Glomerular endothelial cell (primary cell): ENCODE data around the gene TMEM255A. TPM values are rescaled to one million over a fixed set of nuclear protein-coding genes. Genes with fewer than 3 reads are reported as not detected.
"Not testable (repeated sequence)": the region's sequence is repeated elsewhere in the genome, so short reads cannot be mapped to it uniquely, and the experiment has no call there.

ENCODE experiments used
- DNase-seq: peaks from one replicate; pipeline ENCODE4 v3.0.0-alpha.2; 2011; ENCODE audit warnings: low read depth, low spot score; ENCODE audit errors: extremely low read depth
- total RNA-seq: library from RNA; depleted of rRNA; stranded (reverse); fragments of >200 nt; gene quantifications from 2 replicates; pipeline ENCODE4 v1.2.3, GENCODE V29; 2015

Gene TMEM255A
- 0.05 TPM in 1 of 2 replicates, not detected in the other for total RNA-seq

DNA sequence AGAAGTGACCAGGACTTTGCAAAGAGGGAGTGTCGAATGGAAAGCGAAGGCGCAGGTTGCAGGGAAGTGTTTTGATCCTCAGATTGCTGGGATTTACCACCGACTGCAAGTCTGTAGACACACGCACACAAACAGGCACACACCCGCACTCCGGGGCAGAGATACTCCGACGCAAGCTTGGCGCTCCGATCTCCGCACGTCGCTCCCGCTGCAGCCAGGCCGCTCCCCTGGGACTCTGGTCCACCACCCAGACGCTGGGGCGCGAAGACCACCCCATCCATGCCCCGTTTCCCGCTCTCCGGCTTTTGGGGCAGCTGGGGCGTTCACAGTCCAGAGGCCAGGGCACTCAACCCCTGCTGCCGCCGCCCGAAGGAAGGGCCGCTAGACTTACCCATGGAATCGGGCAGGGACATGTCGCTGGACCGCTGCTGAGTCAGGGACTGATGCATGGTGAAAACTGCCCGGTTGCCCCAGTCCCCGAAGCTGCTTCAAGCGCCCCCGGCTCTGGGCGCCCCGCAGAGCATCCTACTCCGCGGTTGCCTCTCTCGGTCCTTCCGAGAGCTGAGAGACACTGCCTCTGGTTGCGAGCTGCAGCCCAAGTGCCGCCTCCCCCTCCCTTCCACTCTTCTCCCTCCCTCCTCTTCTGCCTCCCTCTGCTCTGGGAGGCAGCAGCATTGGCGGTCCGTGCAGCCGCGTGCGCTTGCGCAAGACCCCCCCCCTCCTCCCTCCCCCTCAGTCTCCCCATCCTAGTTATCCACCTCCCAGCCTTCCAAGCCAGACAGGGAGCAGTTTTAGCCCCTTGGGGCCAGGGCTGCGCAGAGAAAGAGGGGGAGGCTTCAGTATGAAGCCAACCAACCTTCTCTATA, at the start of gene TMEM255A:
TMEM255A (minus strand) TSS at position 601 of the 866 bp plus-strand sequence; CDS start at position 449, 152 bp downstream.
- DNase-seq = no peak

- DNase-seq = no peak
Observed at GRCh38 chrX:120358737-120359456, 47.6 kb upstream of the TMEM255A start.

- no peak for DNase-seq
Observed at GRCh38 chrX:120357186-120357585, 45.9 kb upstream of the TMEM255A start.

- DNase-seq = no peak
Observed at GRCh38 chrX:120356084-120356483, 44.8 kb upstream of the TMEM255A start.

DNA sequence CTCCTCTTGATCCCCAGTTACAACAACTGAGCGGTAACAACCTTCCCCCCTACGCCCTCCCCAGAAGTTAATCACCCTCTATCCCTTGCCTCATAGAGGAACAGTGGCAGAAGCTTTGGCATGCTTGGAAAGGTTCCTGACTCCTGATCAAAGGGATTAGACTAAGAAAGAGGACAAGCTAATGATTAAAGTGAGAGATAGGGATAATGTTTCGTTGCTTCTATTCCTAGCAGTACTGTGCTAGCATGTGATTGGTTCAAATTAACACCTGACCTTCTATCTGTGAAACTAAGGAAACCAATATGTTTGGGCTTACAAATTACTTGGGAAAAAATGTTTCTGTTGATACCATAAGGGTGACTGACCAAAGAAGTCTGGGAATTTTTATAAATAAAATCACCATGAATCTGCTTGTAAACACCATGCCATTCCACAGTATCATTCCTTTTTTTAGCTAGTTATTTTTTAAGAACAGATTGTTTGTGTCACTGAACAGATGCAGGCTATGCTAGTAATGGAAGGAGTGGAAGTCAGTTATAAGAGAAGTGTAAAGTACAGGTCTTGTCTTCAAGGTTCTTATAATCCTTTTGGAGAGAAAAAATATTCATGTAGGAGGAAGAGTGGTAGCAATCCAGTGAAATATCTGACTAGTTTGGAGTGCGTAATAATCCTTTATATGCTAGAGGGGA, 39.3 kb upstream of the TMEM255A start:
- no peak for DNase-seq

DNA sequence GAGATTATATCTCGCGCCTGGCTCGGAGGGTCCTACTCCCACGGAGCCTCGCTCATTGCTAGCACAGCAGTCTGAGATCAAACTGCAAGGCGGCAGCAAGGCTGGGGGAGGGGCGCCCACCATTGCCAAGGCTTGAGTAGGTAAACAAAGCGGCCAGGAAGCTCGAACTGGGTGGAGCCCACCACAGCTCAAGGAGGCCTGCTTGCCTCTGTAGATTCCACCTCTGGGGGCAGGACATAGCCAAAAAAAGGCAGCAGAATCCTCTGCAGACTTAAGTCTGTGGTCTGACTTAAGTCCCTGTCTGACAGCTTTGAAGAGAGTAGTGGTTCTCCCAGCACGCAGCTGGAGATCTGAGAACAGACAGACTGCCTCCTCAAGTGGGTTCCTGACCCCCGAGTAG, 33.3 kb upstream of the TMEM255A start:
- not testable (repeated sequence) for DNase-seq

DNA sequence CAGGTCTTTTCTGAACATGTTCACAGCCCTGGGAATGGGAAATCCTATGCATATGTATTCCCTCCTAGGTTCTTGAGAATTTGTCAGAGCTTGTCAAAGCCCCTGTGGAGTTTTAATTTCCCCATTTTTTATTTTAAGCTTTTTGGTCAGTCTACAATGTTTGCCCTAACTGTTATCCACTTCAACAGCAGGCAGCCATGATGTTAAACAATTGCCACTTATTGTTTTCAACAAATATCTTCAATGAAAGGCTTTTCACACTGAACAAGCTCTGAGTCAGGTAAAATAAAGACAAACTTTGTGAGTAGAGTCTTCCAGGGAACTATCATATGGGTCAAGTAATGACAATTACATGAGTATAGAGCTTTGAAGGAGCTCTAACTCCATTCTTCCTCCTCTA, 25.6 kb upstream of the TMEM255A start:
- DNase-seq = no peak

- no peak for DNase-seq
Observed at GRCh38 chrX:120335289-120335688, 24.0 kb upstream of the TMEM255A start.

- DNase-seq = no peak
Observed at GRCh38 chrX:120334603-120335002, 23.3 kb upstream of the TMEM255A start.

DNA sequence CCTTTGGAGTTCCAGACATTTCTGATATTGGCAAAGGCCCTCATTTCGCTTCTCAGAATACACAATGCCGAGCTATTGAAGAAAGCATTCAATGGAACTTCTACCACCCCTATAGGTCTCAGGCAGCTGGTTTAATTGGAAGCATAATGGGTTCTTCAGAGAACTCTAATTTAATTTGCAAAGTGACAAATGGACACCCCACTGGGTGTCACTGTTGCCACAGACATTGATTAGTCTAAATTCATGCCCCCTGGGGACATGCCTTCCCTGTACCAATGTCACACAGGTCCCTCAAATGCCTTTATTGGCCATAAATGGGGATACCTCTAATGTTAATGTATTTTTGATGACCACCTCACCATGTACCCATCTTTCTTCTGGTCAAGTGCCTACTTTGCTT, 22.9 kb upstream of the TMEM255A start:
- no peak for DNase-seq

DNA sequence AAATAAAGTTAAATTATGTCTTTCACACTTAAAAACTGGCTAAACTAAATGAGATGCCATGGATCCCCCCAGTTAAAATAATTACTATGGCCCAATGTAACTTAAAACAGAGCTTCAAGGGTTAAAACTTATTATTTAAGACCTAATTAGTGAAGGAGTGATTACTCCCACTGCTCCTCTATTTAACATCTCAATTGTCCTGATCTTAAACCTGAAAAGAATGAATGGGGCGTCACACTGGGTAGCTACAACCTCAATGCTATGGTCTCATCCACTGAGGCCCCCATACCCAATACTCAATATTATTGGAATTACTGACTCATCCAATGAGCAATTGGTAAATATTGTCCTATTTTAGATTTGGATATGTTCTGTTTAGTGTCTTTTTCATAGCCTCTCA, 21.1 kb upstream of the TMEM255A start:
- no peak for DNase-seq

- no peak for DNase-seq
Observed at GRCh38 chrX:120331116-120331515, 19.9 kb upstream of the TMEM255A start.

- no peak for DNase-seq
Observed at GRCh38 chrX:120321520-120322281, 10.4 kb upstream of the TMEM255A start.

DNA sequence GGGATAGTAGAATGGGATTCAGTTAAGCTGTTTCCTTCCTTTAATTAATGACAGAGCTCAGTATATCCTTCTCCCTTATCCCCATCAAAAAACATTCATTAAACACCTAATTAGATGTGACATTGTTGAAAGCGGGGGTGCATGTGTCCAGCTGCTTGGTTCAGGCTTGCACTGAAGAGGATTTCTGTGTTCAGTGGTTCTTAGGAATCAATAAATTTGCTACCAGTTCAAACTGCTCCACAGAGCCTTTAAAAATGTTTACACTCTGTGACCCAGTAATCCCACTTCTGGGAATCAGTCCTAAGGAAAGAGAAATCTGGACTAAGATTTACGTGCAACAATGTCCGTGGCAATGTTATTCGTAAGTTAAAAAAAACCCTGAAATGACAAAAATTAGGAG, 7.2 kb upstream of the TMEM255A start:
- DNase-seq = no peak

- no peak for DNase-seq
Observed at GRCh38 chrX:120316587-120317283, 5.5 kb upstream of the TMEM255A start.

- no peak for DNase-seq
Observed at GRCh38 chrX:120315776-120316175, 4.5 kb upstream of the TMEM255A start.

GRCh38 chrX:120311727-120312063, 434 bp upstream of the TMEM255A start:
- DNase-seq = no peak

- no peak for DNase-seq
Observed at GRCh38 chrX:120309873-120310705, 1.2 kb downstream of the TMEM255A start.
